IMR-90 (cell line): ENCODE measurements around the gene TMC4. TPM values are rescaled to one million over a fixed set of nuclear protein-coding genes. Genes with fewer than 3 reads are reported as not detected.
A peak's percentile ranks its signal among the peaks of the same experiment; 100 is the strongest.

ENCODE experiments used
- ATAC-seq: fragments of 200-7000 bp; cut with Tn5 transposase; 2 replicates; pipeline ENCODE4 v1.9.1; 2020; ENCODE audit warnings: low read depth, mild to moderate bottlenecking, moderate library complexity
- BruUV-seq: library from RNA; stranded (reverse); fragments of 400-500 nt; replicated peaks from 2 replicates; lab custom pipeline; 2021; lab: Mats Ljungman, UMichigan
- CTCF ChIA-PET: fragments of 300-600 bp; formaldehyde crosslinking; extraction: SDS; loops from one replicate; lab custom pipeline; 2021; ENCODE audit warnings: antibody characterized with exemption; lab: Yijun Ruan, JAX
- POLR2A ChIA-PET: fragments of 300-600 bp; sonication (Branson Sonifier 250); formaldehyde crosslinking; loops from one replicate; lab custom pipeline; 2022; ENCODE audit warnings: antibody characterized with exemption; ENCODE audit not compliant: unreplicated experiment; lab: Charles Lee
- DNase-seq: peaks from one replicate; pipeline ENCODE4 v3.0.0; 2013
- H2AFZ ChIP-seq: replicated peaks from 2 replicates; pipeline ENCODE3; 2013; ENCODE audit warnings: low read length, mild to moderate bottlenecking; ENCODE audit not compliant: poor library complexity
- H2AK5ac ChIP-seq: 2 replicates; pipeline ENCODE4 v1.6.1; 2013; ENCODE audit warnings: low read depth, low read length, inconsistent platforms
- H2AK9ac ChIP-seq: replicated peaks from 2 replicates; pipeline ENCODE3; 2013; ENCODE audit warnings: mild to moderate bottlenecking, low read depth, low read length, moderate library complexity; ENCODE audit not compliant: poor library complexity
- H2BK120ac ChIP-seq: 2 replicates; pipeline ENCODE4 v1.6.1; 2013; ENCODE audit warnings: low read depth, low read length, inconsistent platforms
- H2BK15ac ChIP-seq: 3 replicates; pipeline ENCODE4 v1.6.1; 2013; ENCODE audit warnings: low read depth, low read length, inconsistent platforms
- H2BK20ac ChIP-seq: 2 replicates; pipeline ENCODE4 v1.6.1; 2013; ENCODE audit warnings: low read depth, mild to moderate bottlenecking, inconsistent platforms, low read length, moderate library complexity
- H2BK5ac ChIP-seq: 2 replicates; pipeline ENCODE4 v1.6.1; 2013; ENCODE audit warnings: mild to moderate bottlenecking, low read depth, low read length, inconsistent platforms; ENCODE audit not compliant: poor library complexity, severe bottlenecking
- H3K14ac ChIP-seq: replicated peaks from 2 replicates; pipeline ENCODE4 v1.6.1; 2013; ENCODE audit warnings: low read depth, low read length, inconsistent platforms
- H3K18ac ChIP-seq: 2 replicates; pipeline ENCODE4 v1.6.1; 2013; ENCODE audit warnings: low read depth, low read length, control low read depth
- H3K23ac ChIP-seq: 2 replicates; pipeline ENCODE4 v1.6.1; 2013; ENCODE audit warnings: low read depth, low read length, inconsistent platforms
- H3K27ac ChIP-seq: 2 replicates; pipeline ENCODE4 v1.5.1; 2013; ENCODE audit warnings: mild to moderate bottlenecking, control low read depth, low read length; ENCODE audit not compliant: insufficient read depth
- H3K27me3 ChIP-seq: 2 replicates; pipeline ENCODE4 v1.6.1; 2013; ENCODE audit warnings: low read length; ENCODE audit not compliant: control insufficient read depth, insufficient read depth
- H3K36me3 ChIP-seq: 2 replicates; pipeline ENCODE4 v1.6.1; 2013; ENCODE audit warnings: low read length, mixed read lengths; ENCODE audit not compliant: control insufficient read depth, insufficient read depth
- H3K4ac ChIP-seq: 2 replicates; pipeline ENCODE4 v1.6.1; 2013; ENCODE audit warnings: low read depth, low read length, inconsistent platforms
- H3K4me1 ChIP-seq: 2 replicates; pipeline ENCODE4 v1.6.1; 2013; ENCODE audit warnings: low read length, mixed read lengths; ENCODE audit not compliant: control insufficient read depth, insufficient read depth
- H3K4me2 ChIP-seq: 2 replicates; pipeline ENCODE4 v1.6.1; 2013; ENCODE audit warnings: low read depth, mild to moderate bottlenecking, control low read depth, low read length, moderate library complexity
- H3K4me3 ChIP-seq: 2 replicates; pipeline ENCODE4 v1.5.1; 2013; ENCODE audit warnings: low read depth, mild to moderate bottlenecking, control low read depth, low read length, moderate library complexity; ENCODE audit not compliant: insufficient read depth
- H3K56ac ChIP-seq: 2 replicates; pipeline ENCODE4 v1.6.1; 2013; ENCODE audit warnings: low read length, inconsistent platforms; ENCODE audit not compliant: insufficient read depth; ENCODE audit errors: extremely low read depth
- H3K79me1 ChIP-seq, 2 experiments: 2 replicates each; pipeline ENCODE4 v1.6.1; 2013; ENCODE audit warnings: low read length in 2 of 2, inconsistent platforms in 1 of 2, low read depth in 1 of 2
- H3K9ac ChIP-seq: 2 replicates; pipeline ENCODE4 v1.6.1; 2013; ENCODE audit warnings: low read depth, low read length, control low read depth
- H3K9me1 ChIP-seq: 2 replicates; pipeline ENCODE4 v1.6.1; 2013; ENCODE audit warnings: low read length, inconsistent platforms; ENCODE audit not compliant: insufficient read depth
- H3K9me3 ChIP-seq: 2 replicates; pipeline ENCODE4 v1.6.1; 2013; ENCODE audit warnings: low read length; ENCODE audit not compliant: control insufficient read depth, insufficient read depth
- H4K20me1 ChIP-seq: 2 replicates; pipeline ENCODE4 v1.6.1; 2013; ENCODE audit warnings: low read length, inconsistent platforms; ENCODE audit not compliant: insufficient read depth
- H4K5ac ChIP-seq: 2 replicates; pipeline ENCODE4 v1.6.1; 2013; ENCODE audit warnings: mild to moderate bottlenecking, low read depth, low read length, control low read depth
- H4K8ac ChIP-seq, 2 experiments: 2 replicates each; pipeline ENCODE4 v1.6.1; 2013; ENCODE audit warnings: low read depth in 2 of 2, low read length in 2 of 2, control low read depth in 1 of 2, inconsistent platforms in 1 of 2
- H4K91ac ChIP-seq: 2 replicates; pipeline ENCODE4 v1.6.1; 2013; ENCODE audit warnings: low read depth, low read length, inconsistent platforms; ENCODE audit not compliant: insufficient read depth
- BHLHE40 ChIP-seq: fragments of 150-350 bp; IDR thresholded peaks from 2 replicates; pipeline ENCODE4 v1.6.1; 2016; ENCODE audit warnings: mild to moderate bottlenecking, low read depth, low read length
- CHD1 ChIP-seq: IDR thresholded peaks from 2 replicates; pipeline ENCODE4 v1.6.1; 2012; ENCODE audit warnings: low read depth, low read length, improper control_type of control experiment
- CTCF ChIP-seq: conservative IDR thresholded peaks from 2 replicates; pipeline ENCODE4 v1.5.1; 2012; ENCODE audit warnings: mild to moderate bottlenecking, low read depth, low read length, improper control_type of control experiment
- ELK1 ChIP-seq: fragments of 150-350 bp; IDR thresholded peaks from 2 replicates; pipeline ENCODE4 v1.6.1; 2016; ENCODE audit warnings: low read depth, mild to moderate bottlenecking, low read length, moderate library complexity, borderline replicate concordance
- FOS ChIP-seq: fragments of 150-350 bp; IDR thresholded peaks from 2 replicates; pipeline ENCODE4 v1.6.1; 2016; ENCODE audit warnings: low read depth, low read length
- MAFK ChIP-seq: IDR thresholded peaks from 2 replicates; pipeline ENCODE4 v1.6.1; 2012; ENCODE audit warnings: low read depth, low read length, improper control_type of control experiment
- MAZ ChIP-seq: IDR thresholded peaks from 2 replicates; pipeline ENCODE4 v1.6.1; 2012; ENCODE audit warnings: low read depth, mild to moderate bottlenecking, low read length, improper control_type of control experiment, moderate library complexity, borderline replicate concordance
- POLR2A ChIP-seq: IDR thresholded peaks from 2 replicates; pipeline ENCODE4 v1.6.1; 2012; ENCODE audit warnings: mild to moderate bottlenecking, low read depth, low read length
- RCOR1 ChIP-seq: IDR thresholded peaks from 2 replicates; pipeline ENCODE4 v1.6.1; 2012; ENCODE audit warnings: mild to moderate bottlenecking, low read length, improper control_type of control experiment; ENCODE audit not compliant: insufficient replicate concordance
- WGBS, 2 experiments: methylation state at CpG; one replicate each; pipeline versions ENCODE4 v1.1.5 to v1.1.7; 2013; ENCODE audit warnings: missing lambda C conversion rate in 2 of 2; ENCODE audit not compliant: insufficient read length in 1 of 2; ENCODE audit errors: extremely low coverage in 2 of 2; 5-methylcytosine and 5-hydroxymethylcytosine counted together
- dilution Hi-C: fragments of 300-500 bp; cut with HindIII; formaldehyde crosslinking; loops from one replicate; pipeline ENCODE4 v1.14.3; 2018; ENCODE audit warnings: low sequenced_read_pairs; ENCODE audit not compliant: unreplicated experiment
- in situ Hi-C: fragments of 300-500 bp; cut with MboI; formaldehyde crosslinking; loops from 3 replicates; pipeline ENCODE4 v1.14.3; 2019; ENCODE audit warnings: low sequenced_read_pairs, inconsistent platforms, mixed read lengths
- intact Hi-C: fragments of 100-400 bp; cut with micrococcal nuclease; formaldehyde crosslinking; loops from 2 replicates; pipeline ENCODE4 v1.10.0; 2022
- polyA plus RNA-seq, 3 experiments: library from polyadenylated mRNA; depleted of rRNA; stranded (reverse); fragments of >200 nt; gene quantifications; 2 replicates each; pipeline ENCODE4 v1.2.3, GENCODE V29; 2012; ENCODE audit warnings: low replicate concordance in 1 of 3
- total RNA-seq: library from RNA; depleted of rRNA; stranded (reverse); fragments of >200 nt; gene quantifications from 2 replicates; pipeline ENCODE4 v1.2.3, GENCODE V29; 2012
- TF ChIP-seq, protein P1 (sequence below): fragments of 150-350 bp; IDR thresholded peaks from 2 replicates; pipeline ENCODE4 v1.6.1; 2017; ENCODE audit warnings: mild to moderate bottlenecking, antibody characterized with exemption, low read length, low read depth

The TMC4 gene
- total and polyA plus RNA-seq, 2 of the 4 experiments (the other 2 are of a cell fraction) = 0.72 to 1.1 TPM

DNA sequence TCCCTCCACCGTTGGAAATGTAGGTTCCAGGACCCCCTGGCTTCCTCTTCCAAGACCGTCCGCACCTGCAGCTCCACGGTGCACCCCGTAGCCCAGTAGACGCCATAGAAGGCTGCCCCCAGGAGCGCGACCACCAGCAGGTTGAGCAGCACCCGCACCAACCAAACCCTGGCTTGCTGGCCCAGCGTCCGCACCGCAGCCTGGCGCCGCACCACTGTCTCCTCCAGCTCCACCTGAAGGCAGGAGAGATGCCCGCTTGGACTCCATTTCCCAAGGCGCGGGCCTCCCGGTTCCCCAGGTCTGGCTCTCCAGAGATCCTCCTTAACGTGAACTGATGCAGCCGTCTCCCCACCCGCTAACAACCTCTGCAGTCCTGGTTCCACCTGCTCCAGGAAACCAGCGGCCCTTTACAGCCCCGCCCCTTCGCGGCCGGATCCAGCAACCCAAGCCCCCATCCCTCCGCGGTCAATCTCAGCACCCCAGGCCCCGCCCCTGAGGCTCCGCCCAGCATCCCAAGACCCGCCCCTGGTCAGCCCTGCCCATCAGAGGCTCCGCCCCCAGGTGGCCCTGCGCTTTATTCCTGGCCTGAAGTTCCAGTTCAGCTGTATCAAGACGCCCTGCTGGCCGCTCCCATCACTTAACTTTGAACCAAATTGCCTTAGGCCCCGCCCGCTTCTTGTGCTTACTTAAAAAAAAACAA, 8.4 kb downstream of the TMC4 start:
- peak overlapping the region; percentile 20; the same call in 1 of the 2 replicates for H3K4me3 ChIP-seq
- H3K4me2 ChIP-seq = peak overlapping the region; percentile 26; the same call in 1 of the 2 replicates
- H2BK15ac ChIP-seq = no peak overlapping the region
- intact Hi-C loops (no loop called here), dilution Hi-C loops (no loop called here), in situ Hi-C loops (no loop called here)
- no peaks in the 10 kb centered on the region for H3K36me3 ChIP-seq
- ChIA-PET CTCF (interaction anchor here (0.7 kb wide), 1 partner anchor 72 kb away, joined by 4 read pairs; no protein-coding TSS in a partner anchor), POLR2A (no interaction called here)
- ATAC-seq = no peak
- no peak overlapping the region for H3K9ac ChIP-seq
- no peak overlapping the region for H2AK5ac ChIP-seq
- TF ChIP-seq CHD1 (no peak), MAZ (no peak), FOS (no peak), POLR2A (no peak), BHLHE40 (no peak), MAFK (no peak), RCOR1 (no peak), ELK1 (no peak), CTCF (no peak)
- TF ChIP-seq, protein P1, sequence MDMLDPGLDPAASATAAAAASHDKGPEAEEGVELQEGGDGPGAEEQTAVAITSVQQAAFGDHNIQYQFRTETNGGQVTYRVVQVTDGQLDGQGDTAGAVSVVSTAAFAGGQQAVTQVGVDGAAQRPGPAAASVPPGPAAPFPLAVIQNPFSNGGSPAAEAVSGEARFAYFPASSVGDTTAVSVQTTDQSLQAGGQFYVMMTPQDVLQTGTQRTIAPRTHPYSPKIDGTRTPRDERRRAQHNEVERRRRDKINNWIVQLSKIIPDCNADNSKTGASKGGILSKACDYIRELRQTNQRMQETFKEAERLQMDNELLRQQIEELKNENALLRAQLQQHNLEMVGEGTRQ = no peak
- 13% methylated on average over 17 of the region's 37 CpGs; no CpG with 5 or more reads in 1 of the 2 experiments for WGBS, 2 experiments
- H3K9me3 ChIP-seq = no peaks in the 10 kb centered on the region
- H2AFZ ChIP-seq = peak overlapping the region; percentile 83
- no TSS peak for BruUV-seq
- H3K4ac ChIP-seq = no peak overlapping the region
- peak; percentile 22 for DNase-seq
- peaks cover 6% of the 10 kb centered on the region; the same call in 1 of the 2 replicates for H3K4me1 ChIP-seq
- H2BK120ac ChIP-seq = no peak overlapping the region
- H3K27me3 ChIP-seq = no peaks in the 10 kb centered on the region
- H3K18ac ChIP-seq = no peak overlapping the region
- no peak overlapping the region for H3K56ac ChIP-seq
- no peak overlapping the region for H2BK20ac ChIP-seq
- H3K23ac ChIP-seq = no peak overlapping the region
- H4K20me1 ChIP-seq = no peaks in the 10 kb centered on the region
- H4K5ac ChIP-seq = no peak overlapping the region
- H3K9me1 ChIP-seq = no peaks in the 10 kb centered on the region; the same call in 1 of the 2 replicates
- peaks cover 0 to 15% of the 10 kb centered on the region in 2 experiments; a peak in 1 of 4 replicates for H3K79me1 ChIP-seq
- H2AK9ac ChIP-seq = no peak overlapping the region
- no peak overlapping the region for H4K91ac ChIP-seq
- no peak overlapping the region for H2BK5ac ChIP-seq
- H4K8ac ChIP-seq = no peak overlapping the region
- no peak overlapping the region for H3K27ac ChIP-seq
- no peak overlapping the region for H3K14ac ChIP-seq
